ENCODE measurements around the gene BLTP2. TPM values are rescaled to one million over a fixed set of nuclear protein-coding genes. Genes with fewer than 3 reads are reported as not detected.

Gene BLTP2
- 46.4 and 77.8 TPM in 2 replicates for polyA plus RNA-seq (2012; rRNA removed)
- polyA plus RNA-seq (2012; cell fraction: cytosol; rRNA removed) = 33.6 and 42.3 TPM in 2 replicates
- polyA plus RNA-seq (2012; cell fraction: nucleus; rRNA removed) = 70.9 and 98.6 TPM in 2 replicates

GRCh38 chr17:28644787-28645575 is at the start of gene BLTP2:
TSS of gene BLTP2 (minus strand) at chr17:28645158. CDS start at chr17:28645056, 102 bp downstream.
- 0 out of 2 replicates have a peak, but pooled peaks have one; percentile 47 for TF ChIP-seq YY1 (IDR thresholded peaks at IDR 0.05; ENCODE audit: low read depth)
- no peak for TF ChIP-seq FOXJ3 (CRISPR knock-in tag; IDR thresholded peaks at IDR 0.05)
- TF ChIP-seq CHD2 (IDR thresholded peaks at IDR 0.05; ENCODE audit: low read length, partially characterized antibody) = no peak
- no peak for TF ChIP-seq TEAD4 (IDR thresholded peaks at IDR 0.05; ENCODE audit: borderline replicate concordance, insufficient read depth)
- peak; percentile 92 for TF ChIP-seq POLR2AphosphoS5 (IDR thresholded peaks at IDR 0.05; ENCODE audit: low read depth, low read length)
- peak; percentile 77 for TF ChIP-seq NRF1 (IDR thresholded peaks at IDR 0.05; ENCODE audit: low read depth, low read length)
- peak; percentile 69 for TF ChIP-seq TAF1 (IDR thresholded peaks at IDR 0.05; ENCODE audit: borderline replicate concordance, low read depth, low read length)
- TF ChIP-seq MXI1 (IDR thresholded peaks at IDR 0.05; ENCODE audit: low read depth, low read length) = peak; percentile 89
- no peak for TF ChIP-seq EZH2phosphoT487 (IDR thresholded peaks at IDR 0.05; ENCODE audit: borderline replicate concordance, low read depth)
- 0 out of 2 replicates have a peak, but pooled peaks have one; percentile 37 for TF ChIP-seq RFX5 (IDR thresholded peaks at IDR 0.05; ENCODE audit: low read length)
- peak; percentile 48; the same call in 1 of the 2 replicates for TF ChIP-seq MAX (IDR thresholded peaks at IDR 0.05; ENCODE audit: low read depth)
- no peak for TF ChIP-seq REST (IDR thresholded peaks at IDR 0.05; ENCODE audit: low read depth, low read length)
- peak; percentile 57 for TF ChIP-seq GABPA (IDR thresholded peaks at IDR 0.05; ENCODE audit: low read depth)
- TF ChIP-seq MEF2A (IDR thresholded peaks at IDR 0.05; ENCODE audit: borderline replicate concordance, low read depth) = no peak
- no peak for TF ChIP-seq SMC3 (IDR thresholded peaks at IDR 0.05; ENCODE audit: low read depth, low read length)
- TF ChIP-seq SIN3A (IDR thresholded peaks at IDR 0.05; ENCODE audit: borderline replicate concordance, low read depth, low read length) = peak; percentile 51; the same call in 1 of the 2 replicates
- TF ChIP-seq ELF1 (IDR thresholded peaks at IDR 0.05) = peak; percentile 56
- TF ChIP-seq FOSL2 (IDR thresholded peaks at IDR 0.05; ENCODE audit: borderline replicate concordance, low read depth) = no peak
- ChIA-PET CTCF (interaction anchor here (0.7 to 4.1 kb wide), 22 partner anchors 11 to 150 kb away, joined by 3 to 50 read pairs (median 5); partner anchors contain the start of genes NEK8, SDF2, SUPT6H and TLCD1), POLR2A (interaction anchor here (0.9 to 1.7 kb wide), 5 partner anchors 10 to 75 kb away, joined by 3 to 7 read pairs (median 3); partner anchors contain the start of genes RPL23A, SDF2 and SUPT6H)
- no peaks in the 10 kb centered on the region for H3K9me3 ChIP-seq
- H3K27me3 ChIP-seq (ENCODE audit: insufficient read depth) = no peaks in the 10 kb centered on the region
- H3K36me3 ChIP-seq (replicated peaks in 1 of 2; ENCODE audit: control insufficient read depth in 1 of 2, insufficient read depth in 2 of 2, low read length in 1 of 2) = peaks cover 34 to 49% of the 10 kb centered on the region in 2 experiments
- H3K4me2 ChIP-seq = peak within 1 kb of the TSS; percentile 97
- peaks cover 9% of the 10 kb centered on the region for H4K20me1 ChIP-seq (ENCODE audit: insufficient read depth)
- no peaks in the 10 kb centered on the region for H3K9me2 ChIP-seq
- H3K4me3 ChIP-seq (ENCODE audit: low read depth in 2 of 2, low read length in 1 of 2) = peak within 1 kb of the TSS; percentile 89 to 95
- H3K27ac ChIP-seq (ENCODE audit: low read depth in 2 of 2, low read length in 1 of 2) = peak within 1 kb of the TSS; percentile 60 to 85
- H3K79me2 ChIP-seq (ENCODE audit: insufficient read depth) = peaks cover 56% of the 10 kb centered on the region
- peaks cover 35% of the 10 kb centered on the region for H3F3A ChIP-seq (replicated peaks; ENCODE audit: insufficient read depth)
- H2AFZ ChIP-seq (ENCODE audit: low read depth) = peak within 1 kb of the TSS; percentile 86
- WGBS (ENCODE audit: low lambda C conversion rate) = 2% methylated on average over 33 of the region's 89 CpGs
- H3K9ac ChIP-seq = peak within 1 kb of the TSS; percentile 84
- H3K4me1 ChIP-seq (ENCODE audit: control insufficient read depth in 1 of 2, insufficient read depth in 2 of 2, low read depth in 1 of 2, low read length in 1 of 2) = peaks cover 6 to 14% of the 10 kb centered on the region in 2 experiments; a peak in 3 of 4 replicates
- peak; percentile 99 for DNase-seq

Measured in SK-N-SH (cell line).